Right lobe of liver (tissue), 4 donors: ENCODE measurements around the gene TNFAIP6.

Experiments used
- POLR2A ChIP-seq: fragments of 450-650 bp; IDR thresholded peaks from one replicate; pipeline ENCODE4 v1.6.1; 2017; ENCODE audit warnings: antibody characterized with exemption, mild to moderate bottlenecking
- TF ChIP-seq, protein P1 (sequence below), 4 donors: fragments of 200-600 bp in 3 of 4; fragments of 450-650 bp in 1 of 4; IDR thresholded peaks; one replicate each; pipeline versions ENCODE4 v1.5.1 to v1.8.0; 2016 to 2022; ENCODE audit warnings: antibody characterized with exemption in 4 of 4, mild to moderate bottlenecking in 2 of 4
- donor health status: DM: no; HTN: no; CAD: no.
- donor health status: DM: no; HTN: no; CAD: no.
- donor health status: DM: no; HTN: yes; CAD: no.

- TF ChIP-seq, protein P1, sequence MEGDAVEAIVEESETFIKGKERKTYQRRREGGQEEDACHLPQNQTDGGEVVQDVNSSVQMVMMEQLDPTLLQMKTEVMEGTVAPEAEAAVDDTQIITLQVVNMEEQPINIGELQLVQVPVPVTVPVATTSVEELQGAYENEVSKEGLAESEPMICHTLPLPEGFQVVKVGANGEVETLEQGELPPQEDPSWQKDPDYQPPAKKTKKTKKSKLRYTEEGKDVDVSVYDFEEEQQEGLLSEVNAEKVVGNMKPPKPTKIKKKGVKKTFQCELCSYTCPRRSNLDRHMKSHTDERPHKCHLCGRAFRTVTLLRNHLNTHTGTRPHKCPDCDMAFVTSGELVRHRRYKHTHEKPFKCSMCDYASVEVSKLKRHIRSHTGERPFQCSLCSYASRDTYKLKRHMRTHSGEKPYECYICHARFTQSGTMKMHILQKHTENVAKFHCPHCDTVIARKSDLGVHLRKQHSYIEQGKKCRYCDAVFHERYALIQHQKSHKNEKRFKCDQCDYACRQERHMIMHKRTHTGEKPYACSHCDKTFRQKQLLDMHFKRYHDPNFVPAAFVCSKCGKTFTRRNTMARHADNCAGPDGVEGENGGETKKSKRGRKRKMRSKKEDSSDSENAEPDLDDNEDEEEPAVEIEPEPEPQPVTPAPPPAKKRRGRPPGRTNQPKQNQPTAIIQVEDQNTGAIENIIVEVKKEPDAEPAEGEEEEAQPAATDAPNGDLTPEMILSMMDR (IDR thresholded peaks at IDR 0.05), result no peak
- TF ChIP-seq POLR2A, result no peak
These were observed 51.6 kb downstream of the TNFAIP6 start for GRCh38 chr2:151408788-151409600.
